ENCODE results near the gene CRYGB.
A peak's percentile ranks its signal among the peaks of the same experiment; 100 is the strongest.
"Not testable (repeated sequence)": the region's sequence is repeated elsewhere in the genome, so short reads cannot be mapped to it uniquely, and the experiment has no call there.

The CRYGB gene

GRCh38 chr2:208148803-208149202 lies 2.8 kb upstream of the CRYGB start:
- no peak for FAIRE-seq

DNA sequence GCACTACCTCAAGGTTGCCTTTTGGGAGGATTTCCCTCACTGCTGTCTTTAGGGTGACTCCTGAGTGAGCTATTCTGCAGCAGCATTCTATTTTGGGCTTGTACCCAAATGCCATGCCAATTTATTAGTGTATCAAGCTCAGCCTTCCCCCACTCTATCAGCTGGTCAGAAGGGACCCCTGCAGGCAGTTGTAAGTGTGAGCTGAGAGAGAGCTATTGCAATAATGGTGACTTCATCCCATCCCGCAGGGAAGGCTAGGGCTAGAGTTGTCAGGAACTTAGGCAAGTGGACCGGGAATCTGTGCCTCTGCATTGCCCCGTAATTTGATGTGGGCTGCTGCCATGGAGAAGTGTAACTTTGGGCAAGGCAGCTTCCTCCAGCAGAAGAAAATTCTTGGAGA lies 1.8 kb upstream of the CRYGB start:
- FAIRE-seq: no peak

GRCh38 chr2:208147008-208147407 lies 1.1 kb upstream of the CRYGB start:
- no peak for FAIRE-seq

DNA sequence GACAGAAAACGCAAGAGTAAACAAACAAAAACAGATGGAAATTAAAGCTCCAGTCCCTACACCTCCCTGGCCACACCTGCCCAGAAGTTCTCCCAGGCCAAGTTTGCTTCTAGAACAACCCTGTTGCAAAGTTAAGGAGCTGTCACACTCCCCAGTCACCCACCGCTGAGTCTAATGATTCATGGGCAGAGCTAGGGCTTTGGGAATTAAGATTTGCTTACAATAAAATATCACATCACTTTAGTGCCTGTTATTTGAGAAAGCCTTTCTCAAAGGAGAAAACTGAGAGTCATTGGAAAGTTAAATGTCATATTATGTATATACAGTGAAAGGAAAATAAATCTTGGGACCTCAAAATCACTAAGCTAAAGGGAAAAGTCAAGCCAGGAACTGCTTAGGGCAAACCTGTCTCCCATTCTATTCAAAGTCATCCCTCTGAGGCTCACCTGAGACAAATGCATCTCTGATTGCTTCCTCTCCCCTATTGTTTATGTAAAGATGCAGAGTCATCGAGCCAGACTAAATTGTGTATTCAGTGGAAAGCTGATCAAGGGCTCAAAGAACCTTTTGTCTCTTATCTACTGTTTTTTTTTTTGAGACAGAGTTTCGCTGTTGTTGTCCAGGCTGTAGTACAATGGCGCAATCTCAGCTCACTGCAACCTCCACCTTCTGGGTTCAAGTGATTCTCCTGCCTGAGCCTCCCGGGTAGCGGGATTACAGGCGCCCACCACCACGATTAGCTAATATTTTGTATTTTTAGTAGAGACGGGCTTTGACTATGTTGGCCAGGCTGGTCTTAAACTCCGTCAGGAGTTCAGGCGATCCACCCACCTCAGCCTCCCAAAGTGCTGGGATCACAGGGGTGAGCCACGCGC lies 2.8 kb downstream of the CRYGB start:
- FAIRE-seq: no peak

DNA sequence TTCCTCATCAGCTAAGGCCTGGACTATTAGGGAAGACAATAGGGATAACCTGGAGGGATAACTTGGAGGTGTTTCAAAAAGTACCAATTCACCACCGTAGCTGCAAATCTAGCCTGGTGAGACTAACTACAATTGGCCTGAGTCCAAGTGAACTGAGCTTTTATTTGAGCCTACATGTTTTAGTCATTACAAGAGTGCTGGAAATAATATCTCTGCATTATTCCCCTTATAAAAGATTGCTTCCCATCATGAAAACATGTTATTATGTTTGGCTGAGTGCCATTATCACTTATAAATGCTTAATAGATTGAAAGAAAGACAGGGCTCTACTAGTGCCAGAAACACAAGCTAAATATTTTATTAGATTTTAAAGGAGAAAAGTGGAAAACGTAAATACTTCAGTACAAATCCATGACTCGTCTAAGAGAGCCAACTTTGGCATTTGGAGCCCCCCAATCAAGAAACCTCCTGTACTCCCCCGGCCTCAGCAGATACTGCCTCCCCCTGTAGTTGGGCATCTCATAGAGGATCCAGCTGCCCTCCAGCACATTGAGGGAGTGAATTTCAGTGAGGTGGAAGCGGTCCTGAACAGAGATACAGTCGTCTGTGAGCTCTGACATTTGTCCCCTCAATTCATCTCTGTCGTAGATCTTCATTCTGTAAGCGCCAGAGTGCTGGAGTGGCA lies 3.6 kb downstream of the CRYGB start:
- FAIRE-seq: no peak

DNA sequence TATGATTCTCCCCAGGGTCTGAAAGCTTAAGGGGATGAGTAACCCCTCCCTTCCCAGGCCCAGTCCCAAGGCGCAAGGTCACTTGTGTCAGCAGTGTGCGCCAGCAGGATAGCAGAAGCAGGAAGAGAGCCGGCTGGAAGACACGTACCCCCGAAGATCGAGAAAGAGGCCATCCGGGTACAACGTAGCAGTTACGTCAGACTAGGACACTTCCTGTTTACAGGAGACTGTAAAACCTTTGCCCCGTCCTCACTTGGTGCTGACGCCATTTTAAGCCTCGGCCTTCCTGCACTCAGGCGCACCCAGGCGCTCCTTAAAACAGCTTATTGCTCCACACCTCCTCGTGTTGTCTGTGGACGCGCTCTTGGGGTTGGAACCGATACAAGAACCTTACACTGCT lies 6.5 kb downstream of the CRYGB start:
- FAIRE-seq: no peak

- FAIRE-seq: not testable (repeated sequence)
These were observed 7.6 kb downstream of the CRYGB start for GRCh38 chr2:208138334-208138733.

GRCh38 chr2:208136716-208137094 lies 9.3 kb downstream of the CRYGB start:
- no peak for FAIRE-seq

- FAIRE-seq: no peak
These were observed 9.9 kb downstream of the CRYGB start for GRCh38 chr2:208135794-208136715.

- no peak for FAIRE-seq
These were observed 10.9 kb downstream of the CRYGB start for GRCh38 chr2:208134928-208135586.

GRCh38 chr2:208130712-208131110 lies 15.2 kb downstream of the CRYGB start:
- FAIRE-seq: no peak

GRCh38 chr2:208129744-208130711 lies 15.9 kb downstream of the CRYGB start, which contains the start of gene CRYGC:
CRYGC (minus strand) TSS chr2:208129828; CDS start chr2:208129792, 36 bp downstream.
- FAIRE-seq: no peak

DNA sequence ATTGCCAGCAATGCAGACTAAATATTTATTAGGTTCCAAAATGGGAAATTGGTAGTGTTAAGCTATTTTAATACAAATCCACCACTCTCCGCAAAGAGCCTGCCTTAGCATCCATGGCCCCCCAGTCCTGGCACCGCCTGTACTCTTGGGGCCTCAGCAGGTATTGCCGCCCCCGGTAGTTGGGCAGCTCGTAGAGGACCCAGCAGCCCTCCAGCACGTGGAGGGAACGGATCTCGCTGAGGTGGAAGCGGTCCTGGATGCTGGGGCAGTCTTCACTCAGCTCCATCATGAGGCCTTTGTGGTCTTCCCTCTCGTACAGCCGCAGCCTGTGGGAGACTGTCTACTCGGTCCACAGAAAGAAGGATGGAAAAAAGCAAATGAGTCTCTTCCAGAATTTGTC lies 17.8 kb downstream of the CRYGB start:
- no peak for FAIRE-seq

- FAIRE-seq: no peak
These were observed 18.9 kb downstream of the CRYGB start for GRCh38 chr2:208127090-208127489.

DNA sequence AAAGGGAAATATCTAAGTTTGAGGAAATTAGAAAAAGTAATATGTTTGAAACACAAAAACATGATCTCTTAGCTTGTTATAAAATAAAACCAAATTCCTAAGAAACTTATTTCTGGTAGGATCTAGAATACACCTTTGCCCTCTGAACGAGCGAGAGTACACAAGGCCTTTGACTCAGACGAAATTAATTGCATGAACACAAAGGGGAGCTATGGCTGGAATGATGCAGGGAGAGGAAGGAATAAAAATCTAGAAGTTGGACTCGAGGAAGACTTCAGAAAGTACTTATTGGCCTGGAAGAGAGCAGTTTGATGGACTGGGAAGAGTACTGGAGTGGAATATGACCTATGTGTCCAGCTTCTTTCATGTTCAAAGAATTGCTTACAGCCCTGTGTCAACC lies 20.7 kb downstream of the CRYGB start:
- no peak for FAIRE-seq

DNA sequence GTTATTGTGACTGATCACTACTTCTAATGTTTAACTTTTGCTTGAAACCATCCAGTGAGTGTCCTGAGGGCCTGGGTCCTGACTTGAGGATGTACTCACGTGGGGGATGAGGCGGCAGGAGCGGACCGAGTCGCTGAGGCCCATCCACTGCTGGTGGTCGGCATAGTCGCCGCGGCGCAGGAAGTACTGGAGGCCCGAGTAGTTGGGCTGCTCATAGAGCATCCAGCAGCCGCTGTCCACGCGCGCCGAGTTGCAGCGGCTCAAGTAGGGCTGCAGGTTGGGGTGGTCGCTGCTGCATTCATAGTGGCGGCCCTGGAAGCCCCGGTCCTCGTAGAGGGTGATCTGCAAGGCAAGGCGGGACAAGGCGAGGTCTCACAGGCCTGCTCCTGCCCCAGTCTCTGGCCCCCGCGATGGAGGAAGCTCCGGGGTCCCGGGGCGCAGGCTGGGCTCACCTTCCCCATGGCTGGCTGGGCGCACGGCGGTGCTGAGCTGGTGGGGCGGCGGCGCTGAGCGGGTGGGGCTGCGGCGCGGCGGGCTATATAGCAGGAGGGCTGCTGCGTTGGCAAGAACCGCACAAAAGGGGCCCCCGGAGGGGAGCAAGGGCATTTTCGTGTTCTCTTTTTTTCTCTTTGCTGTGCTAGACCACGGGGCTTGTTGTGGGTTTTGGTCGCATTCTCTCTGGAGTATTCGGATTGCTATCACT lies 21.8 kb downstream of the CRYGB start, which contains the start of gene CRYGD:
TSS of gene CRYGD (minus strand) at position 512 of the 703 bp plus-strand sequence. CDS start at position 461, 51 bp downstream.
- not testable (repeated sequence) for FAIRE-seq

DNA sequence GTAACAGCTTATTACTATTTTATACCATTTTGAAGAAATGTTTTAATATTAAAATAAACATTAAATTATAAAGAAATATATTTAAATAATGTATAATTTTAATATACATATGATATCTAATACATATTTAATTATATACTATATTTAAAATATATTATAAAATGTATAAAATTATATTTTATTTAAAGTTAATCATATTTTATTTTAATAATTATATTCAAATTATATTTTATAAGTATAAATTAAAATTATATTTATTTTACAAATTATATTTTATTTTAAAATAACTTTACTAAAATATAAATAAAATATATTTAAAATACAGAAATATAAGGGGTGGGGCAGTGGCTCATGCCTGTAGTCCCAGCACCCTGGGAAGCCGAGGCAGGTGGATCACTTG lies 23.7 kb downstream of the CRYGB start:
- peak; percentile 97 for FAIRE-seq

- no peak for FAIRE-seq
These were observed 27.0 kb downstream of the CRYGB start for GRCh38 chr2:208118918-208119317.

- not testable (repeated sequence) for FAIRE-seq
These were observed 28.6 kb downstream of the CRYGB start for GRCh38 chr2:208117390-208117789.

- no peak for FAIRE-seq
These were observed 33.0 kb downstream of the CRYGB start for GRCh38 chr2:208112969-208113368.
